ENCODE data around the gene REXO1.

The REXO1 gene

GRCh38 chr19:1822210-1822609 is 26.1 kb downstream of the REXO1 start:
- H2AFZ ChIP-seq (ENCODE audit: low read length) = no peak overlapping the region

DNA sequence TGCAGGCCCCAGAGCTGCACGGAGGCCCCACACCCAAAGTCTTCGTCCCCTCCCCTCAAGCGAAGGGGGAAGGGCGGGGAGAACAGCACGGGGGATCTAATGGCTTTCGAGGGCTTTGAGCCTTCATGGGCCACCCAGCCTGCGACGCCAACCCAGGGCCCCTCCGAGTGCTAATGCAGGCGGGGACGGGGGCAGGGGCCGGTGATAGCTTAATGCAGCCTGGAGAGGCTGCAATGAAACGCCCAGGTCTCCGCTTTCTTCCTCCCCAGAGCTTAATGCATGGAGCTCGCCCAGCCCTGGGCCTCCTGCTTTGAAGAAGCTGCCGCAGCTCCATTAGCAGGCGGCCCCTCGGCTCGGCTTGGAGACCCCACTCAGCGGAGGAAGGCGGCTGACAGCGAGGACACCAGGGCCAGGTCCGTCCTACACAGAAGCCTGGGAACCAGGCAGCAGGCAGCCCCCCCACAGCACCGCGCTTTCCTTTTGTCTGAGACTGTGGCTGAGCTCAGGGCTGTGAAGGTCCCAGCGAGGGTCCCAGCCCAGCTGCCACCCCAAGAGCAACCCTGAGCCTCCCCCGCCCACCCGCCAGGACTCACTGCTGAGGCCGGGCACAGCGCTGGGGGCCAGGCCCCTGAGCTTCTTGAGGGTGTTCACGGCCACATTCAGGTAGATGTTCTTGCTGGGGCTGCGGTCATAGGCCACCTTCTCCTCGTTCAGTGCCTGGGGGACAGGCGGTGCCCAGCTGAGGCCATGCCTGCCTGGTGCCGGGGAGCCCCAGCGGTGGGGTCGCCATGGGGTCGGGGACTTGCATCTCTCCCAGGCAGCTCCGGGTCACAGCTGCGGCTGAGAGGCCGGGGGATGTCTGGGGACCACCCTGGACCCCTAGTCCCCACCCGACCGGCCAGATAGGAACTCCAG is 28.7 kb downstream of the REXO1 start:
- TF ChIP-seq EZH2phosphoT487 (IDR thresholded peaks at IDR 0.05; ENCODE audit: low read length) (no peak), EZH2 (optimal IDR thresholded peaks at IDR 0.05; ENCODE audit: low read depth, low read length) (no peak)
- H3K79me2 ChIP-seq (ENCODE audit: low read length) = peaks cover 11% of the 10 kb centered on the region
- no peaks in the 10 kb centered on the region for H3K9me2 ChIP-seq (replicated peaks; ENCODE audit: insufficient read depth, low read length)
- H3K36me3 ChIP-seq (replicated peaks; ENCODE audit: insufficient read depth, low read length) = peaks cover 10% of the 10 kb centered on the region
- H2AFZ ChIP-seq (ENCODE audit: low read length) = no peak overlapping the region
- no peaks in the 10 kb centered on the region for H3K27me3 ChIP-seq (replicated peaks; ENCODE audit: insufficient read depth, low read length)
- H4K20me1 ChIP-seq (ENCODE audit: insufficient read depth, low read length) = no peaks in the 10 kb centered on the region
- H3K4me2 ChIP-seq (ENCODE audit: low read depth, low read length) = no peak overlapping the region
- H3K9ac ChIP-seq (ENCODE audit: low read length) = no peak overlapping the region
- no peak overlapping the region for H3K4me3 ChIP-seq (ENCODE audit: low read length)
- H3F3A ChIP-seq (ENCODE audit: insufficient read depth, low read length) = no peaks in the 10 kb centered on the region
- DNase-seq = no peak
- H3K4me1 ChIP-seq (ENCODE audit: low read length) = no peaks in the 10 kb centered on the region
- no peak overlapping the region for H3K27ac ChIP-seq (ENCODE audit: low read length)
- no peaks in the 10 kb centered on the region for H3K9me3 ChIP-seq (replicated peaks; ENCODE audit: insufficient read depth, low read length)

More at GRCh38 chr19:1822210-1822609, 26.1 kb downstream of the REXO1 start:
- Histone ChIP-seq H3K4me3 (ENCODE audit: low read length) (no peak overlapping the region), H4K20me1 (ENCODE audit: insufficient read depth, low read length) (no peaks in the 10 kb centered on the region), H3K27ac (ENCODE audit: low read length) (no peak overlapping the region), H3K9ac (ENCODE audit: low read length) (no peak overlapping the region), H3K36me3 (replicated peaks; ENCODE audit: insufficient read depth, low read length) (peaks cover 5% of the 10 kb centered on the region), H3F3A (ENCODE audit: insufficient read depth, low read length) (no peaks in the 10 kb centered on the region), H3K4me1 (ENCODE audit: low read length) (no peaks in the 10 kb centered on the region), H3K9me2 (replicated peaks; ENCODE audit: insufficient read depth, low read length) (no peaks in the 10 kb centered on the region), H3K27me3 (replicated peaks; ENCODE audit: insufficient read depth, low read length) (no peaks in the 10 kb centered on the region), H3K9me3 (replicated peaks; ENCODE audit: insufficient read depth, low read length) (no peaks in the 10 kb centered on the region), H3K4me2 (ENCODE audit: low read depth, low read length) (no peak overlapping the region), H3K79me2 (ENCODE audit: low read length) (peaks cover 18% of the 10 kb centered on the region)
- TF ChIP-seq EZH2phosphoT487 (IDR thresholded peaks at IDR 0.05; ENCODE audit: low read length) (no peak), EZH2 (optimal IDR thresholded peaks at IDR 0.05; ENCODE audit: low read depth, low read length) (no peak), CTCF (IDR thresholded peaks at IDR 0.05; ENCODE audit: low read length) (no peak)
- no peak for DNase-seq

DNA sequence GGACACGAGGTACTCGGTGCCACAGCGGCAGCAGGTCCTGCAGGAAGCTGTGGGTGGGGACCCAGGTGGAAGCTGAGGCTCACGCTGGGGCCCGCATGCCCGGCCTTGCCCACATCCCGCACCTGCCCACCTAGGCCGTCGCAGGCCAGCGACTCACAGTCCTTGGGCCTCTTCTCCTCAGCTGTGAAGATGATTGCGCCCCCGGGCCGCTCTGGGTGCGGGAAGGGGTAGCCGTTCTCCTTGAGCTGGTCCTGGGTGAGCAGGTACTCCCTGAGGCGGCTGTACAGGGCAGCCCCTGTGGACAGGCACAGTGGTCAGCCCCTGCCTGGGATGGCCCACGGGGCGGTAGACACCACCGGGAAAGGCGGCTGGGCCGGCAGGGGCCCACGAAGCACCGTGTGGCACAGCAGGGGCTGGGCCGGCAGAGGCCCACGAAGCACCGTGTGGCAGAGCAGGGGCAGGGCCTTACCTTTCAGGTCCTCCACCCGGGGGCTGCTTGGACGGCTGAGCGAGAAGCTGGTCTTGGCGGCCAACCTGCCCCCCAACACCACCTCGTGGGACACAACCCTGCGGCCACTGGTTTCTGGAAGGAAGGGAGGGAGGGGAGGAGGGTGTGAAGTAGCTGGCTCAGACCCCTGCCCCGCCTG is 29.6 kb downstream of the REXO1 start:
- Histone ChIP-seq H3K9me3 (replicated peaks; ENCODE audit: insufficient read depth, low read length) (no peaks in the 10 kb centered on the region), H4K20me1 (ENCODE audit: insufficient read depth, low read length) (no peaks in the 10 kb centered on the region), H3K9ac (ENCODE audit: low read length) (no peak overlapping the region), H3K4me2 (ENCODE audit: low read depth, low read length) (no peak overlapping the region), H3K27me3 (replicated peaks; ENCODE audit: insufficient read depth, low read length) (no peaks in the 10 kb centered on the region), H2AFZ (ENCODE audit: low read length) (no peak overlapping the region), H3K36me3 (replicated peaks; ENCODE audit: insufficient read depth, low read length) (peaks cover 10% of the 10 kb centered on the region), H3F3A (ENCODE audit: insufficient read depth, low read length) (no peaks in the 10 kb centered on the region; the same call in 1 of the 2 replicates), H3K9me2 (replicated peaks; ENCODE audit: insufficient read depth, low read length) (no peaks in the 10 kb centered on the region), H3K4me3 (ENCODE audit: low read length) (no peak overlapping the region), H3K4me1 (ENCODE audit: low read length) (peaks cover 2% of the 10 kb centered on the region; the same call in 1 of the 2 replicates), H3K79me2 (ENCODE audit: low read length) (peaks cover 3% of the 10 kb centered on the region; the same call in 1 of the 2 replicates), H3K27ac (ENCODE audit: low read length) (no peak overlapping the region)
- DNase-seq = no peak
- no peak for TF ChIP-seq EZH2 (optimal IDR thresholded peaks at IDR 0.05; ENCODE audit: low read depth, low read length)
- no peak for TF ChIP-seq CTCF (IDR thresholded peaks at IDR 0.05; ENCODE audit: low read length)
- no peak for TF ChIP-seq EZH2phosphoT487 (IDR thresholded peaks at IDR 0.05; ENCODE audit: low read length)

Data from MM.1S (cell line).